Body of pancreas (tissue), 4 donors: ENCODE measurements around the gene CD164. TPM values are rescaled to one million over a fixed set of nuclear protein-coding genes. Genes with fewer than 3 reads are reported as not detected.

Source experiments
- ATAC-seq: fragments of 150-250 bp; one replicate; pipeline ENCODE4 v1.9.1; 2016
- DNase-seq, 4 donors: peaks; one replicate each; pipeline ENCODE4 v3.0.0-alpha.2; 2019
- H3K27ac ChIP-seq, 4 donors: fragments of 200-600 bp; sonication (generic); 1 replicate in 3 of 4; 2 replicates in 1 of 4; pipeline versions ENCODE4 v1.5.1 to v1.6.1; 2016 to 2019; ENCODE audit warnings: mild to moderate bottlenecking in 1 of 4, mixed read lengths in 1 of 4, moderate library complexity in 1 of 4
- H3K27me3 ChIP-seq, 2 donors: fragments of 200-600 bp; sonication (generic); one replicate each; pipeline ENCODE4 v1.6.0; 2016; ENCODE audit warnings: mild to moderate bottlenecking in 1 of 2
- H3K36me3 ChIP-seq, 2 donors: fragments of 200-600 bp; sonication (generic); replicated peaks in 1 of 2; 2 replicates each; pipeline ENCODE4 v1.5.1; 2016; ENCODE audit warnings: low read depth in 2 of 2; ENCODE audit not compliant: insufficient read depth in 1 of 2
- H3K4me1 ChIP-seq: fragments of 200-600 bp; sonication (generic); one replicate; pipeline ENCODE4 v1.6.0; 2016
- H3K4me3 ChIP-seq, 2 donors: fragments of 200-600 bp; sonication (generic); 1 replicate in 1 of 2; 2 replicates in 1 of 2; pipeline ENCODE4 v1.5.1; 2016 to 2019
- H3K9me3 ChIP-seq, 3 donors: fragments of 200-600 bp; sonication (generic); 1 replicate in 2 of 3; 2 replicates in 1 of 3; pipeline ENCODE4 v1.5.1; 2016
- CTCF ChIP-seq, 7 experiments: fragments of 450-650 bp in 4 of 7; fragments of 200-600 bp in 3 of 7; sonication (generic) in 3 of 7; IDR thresholded peaks; one replicate each; pipeline ENCODE4 v1.5.1; 2016 to 2019; ENCODE audit warnings: antibody characterized with exemption in 7 of 7
- POLR2A ChIP-seq, 3 donors: fragments of 450-650 bp; IDR thresholded peaks; one replicate each; pipeline ENCODE4 v1.6.1; 2016; ENCODE audit warnings: antibody characterized with exemption in 3 of 3, mild to moderate bottlenecking in 2 of 3
- WGBS, 2 donors: methylation state at CpG; one replicate each; pipeline ENCODE4 v1.1.5; 2017; 5-methylcytosine and 5-hydroxymethylcytosine counted together
- intact Hi-C: fragments of 100-400 bp; cut with DNase I; formaldehyde crosslinking; loops from one replicate; pipeline ENCODE4 v1.15.1; 2023
- total RNA-seq, 2 donors: library from RNA; depleted of rRNA; stranded (reverse); fragments of >200 nt; gene quantifications; one replicate each; pipeline ENCODE4 v1.1.0, GENCODE V29; 2016

CD164 gene
- total RNA-seq, 2 donors from 2014 or later: 97.9 to 183 TPM

- H3K27me3 ChIP-seq: no peaks in the 10 kb centered on the region
- TF ChIP-seq POLR2A (IDR thresholded peaks at IDR 0.05) (no peak), CTCF (IDR thresholded peaks at IDR 0.05) (no peak)
- H3K4me1 ChIP-seq: no peaks in the 10 kb centered on the region
- WGBS, 2 donors: 67 to 83% methylated on average over 4 of the region's 4 CpGs
- no peak overlapping the region for H3K27ac ChIP-seq
- intact Hi-C loops: no loop called here
- no peaks in the 10 kb centered on the region for H3K36me3 ChIP-seq
- no peak overlapping the region for H3K4me3 ChIP-seq
- no peaks in the 10 kb centered on the region for H3K9me3 ChIP-seq
- DNase-seq (no peak), ATAC-seq (no peak)
Observed at GRCh38 chr6:109328629-109329028, 53.6 kb downstream of the CD164 start.

- H3K27ac ChIP-seq: no peak overlapping the region
- no peaks in the 10 kb centered on the region for H3K9me3 ChIP-seq
- no peaks in the 10 kb centered on the region for H3K36me3 ChIP-seq
- no peak for ATAC-seq
- DNase-seq: no peak
- no peak overlapping the region for H3K4me3 ChIP-seq
- no peaks in the 10 kb centered on the region for H3K27me3 ChIP-seq
- TF ChIP-seq CTCF (IDR thresholded peaks at IDR 0.05) (no peak), POLR2A (IDR thresholded peaks at IDR 0.05) (no peak)
- no peaks in the 10 kb centered on the region for H3K4me1 ChIP-seq
- intact Hi-C loops: no loop called here
- WGBS, 2 donors: 94 to 95% methylated on average over 1 of the region's 1 CpG
Observed at GRCh38 chr6:109327959-109328358, 54.3 kb downstream of the CD164 start.

- no peaks in the 10 kb centered on the region for H3K36me3 ChIP-seq
- DNase-seq (no peak), ATAC-seq (no peak)
- H3K4me3 ChIP-seq: no peak overlapping the region
- WGBS, 2 donors: 82 to 84% methylated on average over 4 of the region's 4 CpGs
- intact Hi-C loops: no loop called here
- H3K27me3 ChIP-seq: no peaks in the 10 kb centered on the region
- H3K27ac ChIP-seq: no peak overlapping the region
- TF ChIP-seq CTCF (IDR thresholded peaks at IDR 0.05) (no peak), POLR2A (IDR thresholded peaks at IDR 0.05) (no peak)
- no peaks in the 10 kb centered on the region for H3K4me1 ChIP-seq
- no peaks in the 10 kb centered on the region for H3K9me3 ChIP-seq
Observed at GRCh38 chr6:109327491-109327890, 54.8 kb downstream of the CD164 start.

- 66 to 69% methylated on average over 7 of the region's 7 CpGs for WGBS, 2 donors
- no peak for DNase-seq
- TF ChIP-seq CTCF (IDR thresholded peaks at IDR 0.05) (no peak), POLR2A (IDR thresholded peaks at IDR 0.05) (no peak)
- ATAC-seq: no peak
- Histone ChIP-seq H3K4me1 (no peaks in the 10 kb centered on the region), H3K36me3 (no peaks in the 10 kb centered on the region), H3K9me3 (no peaks in the 10 kb centered on the region), H3K27ac (no peak overlapping the region), H3K4me3 (no peak overlapping the region), H3K27me3 (no peaks in the 10 kb centered on the region)
- intact Hi-C loops: no loop called here
Observed at GRCh38 chr6:109326351-109326750, 55.9 kb downstream of the CD164 start.

- intact Hi-C loops: no loop called here
- Histone ChIP-seq H3K27ac (no peak overlapping the region), H3K4me3 (no peak overlapping the region), H3K9me3 (no peaks in the 10 kb centered on the region), H3K4me1 (no peaks in the 10 kb centered on the region), H3K36me3 (no peaks in the 10 kb centered on the region), H3K27me3 (no peaks in the 10 kb centered on the region)
- WGBS, 2 donors: 64 to 76% methylated on average over 8 of the region's 8 CpGs
- peak in 1 of 4 donors; percentile 15 for DNase-seq
- ATAC-seq: no peak
- TF ChIP-seq CTCF (IDR thresholded peaks at IDR 0.05) (no peak), POLR2A (IDR thresholded peaks at IDR 0.05) (no peak)
Observed at GRCh38 chr6:109325400-109325801, 56.9 kb downstream of the CD164 start.
